HG03135 (cell line): ENCODE data around the gene SENP7.
"Not testable (repeated sequence)": the region's sequence is repeated elsewhere in the genome, so short reads cannot be mapped to it uniquely, and the experiment has no call there.

Experiments used
- ATAC-seq: cut with Tn5 transposase; IDR thresholded peaks from one replicate; pipeline ENCODE4 v1.9.1; 2021; ENCODE audit warnings: mild to moderate bottlenecking, moderate library complexity; ENCODE audit not compliant: unreplicated experiment

The SENP7 gene

GRCh38 chr3:101362406-101362805 lies 150.6 kb downstream of the SENP7 start:
- ATAC-seq: no peak

GRCh38 chr3:101351829-101352228 lies 161.2 kb downstream of the SENP7 start:
- no peak for ATAC-seq

GRCh38 chr3:101340591-101340990 lies 172.4 kb downstream of the SENP7 start:
- no peak for ATAC-seq

- ATAC-seq: no peak
Measured at GRCh38 chr3:101333883-101334282, 179.1 kb downstream of the SENP7 start.

GRCh38 chr3:101329016-101329673 lies 183.9 kb downstream of the SENP7 start:
- no peak for ATAC-seq

- ATAC-seq: no peak
Measured at GRCh38 chr3:101325393-101326134, 187.4 kb downstream of the SENP7 start.

- no peak for ATAC-seq
Measured at GRCh38 chr3:101320475-101320874, 192.5 kb downstream of the SENP7 start, which contains the start of gene IMPG2. Gene IMPG2, minus strand, starts transcription at chr3:101320575. Its CDS starts 203 bp downstream, at chr3:101320372.

- no peak for ATAC-seq
Measured at GRCh38 chr3:101319531-101319930, 193.5 kb downstream of the SENP7 start.

GRCh38 chr3:101312545-101312944 lies 200.5 kb downstream of the SENP7 start:
- no peak for ATAC-seq

GRCh38 chr3:101311676-101312075 lies 201.3 kb downstream of the SENP7 start:
- no peak for ATAC-seq

GRCh38 chr3:101310978-101311375 lies 202.0 kb downstream of the SENP7 start:
- no peak for ATAC-seq

- not testable (repeated sequence) for ATAC-seq
Measured at GRCh38 chr3:101308147-101308772, 204.8 kb downstream of the SENP7 start.

- no peak for ATAC-seq
Measured at GRCh38 chr3:101303836-101304235, 209.2 kb downstream of the SENP7 start.

GRCh38 chr3:101303089-101303731 lies 209.8 kb downstream of the SENP7 start:
- no peak for ATAC-seq

- no peak for ATAC-seq
Measured at GRCh38 chr3:101300073-101300472, 212.9 kb downstream of the SENP7 start.

- no peak for ATAC-seq
Measured at GRCh38 chr3:101292027-101292426, 221.0 kb downstream of the SENP7 start.

GRCh38 chr3:101288294-101288693 lies 224.7 kb downstream of the SENP7 start:
- ATAC-seq: no peak

- ATAC-seq: no peak
Measured at GRCh38 chr3:101284757-101285156, 228.3 kb downstream of the SENP7 start.

GRCh38 chr3:101281521-101282030 lies 231.4 kb downstream of the SENP7 start:
- ATAC-seq: no peak

GRCh38 chr3:101279765-101280385 lies 233.1 kb downstream of the SENP7 start:
- ATAC-seq: no peak

GRCh38 chr3:101279162-101279561 lies 233.8 kb downstream of the SENP7 start:
- no peak for ATAC-seq
